IPS-NIHi7 (cell line): Measurements from ENCODE around the gene MRLN.
"Not testable (repeated sequence)": the region's sequence is repeated elsewhere in the genome, so short reads cannot be mapped to it uniquely, and the experiment has no call there.

Experiments
- DNase-seq: peaks from one replicate; pipeline ENCODE4 v3.0.0; 2012; ENCODE audit warnings: mixed read lengths; ENCODE audit errors: extremely low spot score

Gene MRLN

DNA sequence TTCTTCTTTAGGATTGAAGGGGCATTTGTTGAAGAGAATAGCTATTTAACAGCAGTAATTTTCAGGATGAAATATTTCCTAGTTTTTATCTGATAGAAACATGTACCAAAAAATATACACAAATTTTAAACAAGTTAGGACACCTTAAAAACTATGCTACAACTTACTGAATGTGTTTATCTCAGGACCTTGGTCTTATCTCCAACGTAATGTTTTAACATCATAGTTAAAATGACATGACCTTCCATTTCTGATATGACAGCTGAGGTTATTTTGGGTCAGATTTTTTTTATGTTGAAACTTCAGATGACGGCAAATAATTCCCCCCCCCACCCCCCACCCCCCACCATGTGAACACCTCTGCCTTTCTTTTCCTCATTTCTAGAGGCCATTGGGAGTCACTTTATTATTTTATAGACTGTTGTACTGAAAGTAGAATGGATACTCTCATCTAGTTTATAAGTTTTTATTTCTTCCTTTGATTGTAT is 8.0 kb downstream of the MRLN start:
- no peak for DNase-seq

GRCh38 chr10:59744762-59745161 is 8.5 kb downstream of the MRLN start:
- DNase-seq: not testable (repeated sequence)

- DNase-seq: not testable (repeated sequence)
Measured at GRCh38 chr10:59744156-59744555, 9.1 kb downstream of the MRLN start.

DNA sequence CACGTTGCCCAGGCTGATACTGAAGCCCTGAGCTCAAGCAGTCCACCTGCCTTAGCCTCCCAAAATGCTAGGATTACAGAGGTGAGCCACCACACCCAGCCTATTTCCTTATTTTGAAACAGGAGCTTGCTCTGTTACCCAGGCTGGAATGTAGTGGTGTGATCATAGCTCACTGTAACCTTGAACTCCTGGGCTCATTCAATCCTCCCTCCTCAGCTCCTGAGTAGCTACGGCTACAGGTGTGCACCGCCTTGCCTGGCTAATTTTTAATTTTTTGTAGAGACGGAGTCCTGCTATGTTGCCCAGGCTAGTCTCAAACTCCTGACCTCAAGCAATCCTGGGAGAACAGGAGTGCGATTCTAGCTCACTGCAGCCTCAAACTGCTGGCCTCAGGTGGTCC is 11.7 kb downstream of the MRLN start:
- DNase-seq: no peak

DNA sequence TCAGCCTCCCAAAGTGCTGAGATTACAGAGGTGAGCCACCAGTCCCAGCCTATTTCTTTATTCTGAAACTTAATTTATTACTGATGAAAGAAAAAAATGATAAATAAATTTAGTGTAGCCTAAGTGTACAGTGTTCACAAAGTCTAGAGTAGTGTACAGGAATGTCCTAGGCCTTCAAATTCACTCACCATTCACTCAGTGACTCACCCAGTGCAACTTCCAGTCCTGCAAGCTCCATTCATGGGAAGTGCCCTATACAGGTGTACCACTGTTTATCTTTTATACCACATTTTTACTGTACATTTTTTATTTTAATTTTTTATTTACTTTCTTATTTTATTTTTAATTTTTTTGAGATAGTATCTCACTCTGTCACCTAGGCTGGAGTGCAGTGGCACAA is 12.2 kb downstream of the MRLN start:
- DNase-seq: no peak

DNA sequence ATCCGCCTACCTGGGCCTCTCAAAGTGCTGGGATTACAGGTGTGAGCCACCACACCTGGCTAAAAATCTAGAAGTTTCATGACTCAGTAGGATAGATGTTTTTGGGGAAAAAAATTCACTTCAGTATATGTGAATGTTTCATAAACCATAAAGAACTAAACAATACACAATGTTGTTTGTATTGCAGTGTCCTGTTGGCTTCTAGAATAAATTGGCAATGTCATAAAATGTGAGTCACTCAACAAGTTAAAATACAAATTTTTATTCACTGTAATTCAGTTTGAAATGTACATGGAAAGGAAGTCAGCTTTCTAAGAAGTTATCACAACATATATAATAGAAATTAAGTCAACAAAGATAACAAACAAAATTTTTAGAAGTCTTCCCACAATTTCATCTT is 16.5 kb downstream of the MRLN start:
- no peak for DNase-seq

GRCh38 chr10:59735296-59735695 is 18.0 kb downstream of the MRLN start:
- no peak for DNase-seq

DNA sequence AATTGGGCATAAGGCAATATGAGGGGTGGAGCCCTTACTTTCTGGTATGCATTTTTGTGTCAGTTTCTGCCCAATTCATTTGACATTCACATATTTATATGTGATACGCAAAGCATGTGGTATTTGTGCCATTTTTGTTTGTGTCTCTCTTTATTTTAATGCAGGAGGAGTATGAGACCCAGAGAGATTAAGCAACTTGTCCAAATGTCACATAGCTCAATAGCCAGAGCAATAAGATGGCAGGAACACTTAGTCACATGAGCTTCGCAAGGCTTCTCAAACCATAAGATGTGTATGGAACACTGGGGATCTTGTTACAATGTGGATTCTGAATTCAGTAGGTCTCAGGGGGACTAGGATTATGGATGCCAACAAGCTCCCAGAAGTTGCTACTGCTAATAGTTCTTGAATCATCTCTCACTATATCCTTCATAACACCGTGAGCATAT is 19.2 kb downstream of the MRLN start:
- DNase-seq: no peak

- not testable (repeated sequence) for DNase-seq
Measured at GRCh38 chr10:59733321-59734013, 19.8 kb downstream of the MRLN start.

DNA sequence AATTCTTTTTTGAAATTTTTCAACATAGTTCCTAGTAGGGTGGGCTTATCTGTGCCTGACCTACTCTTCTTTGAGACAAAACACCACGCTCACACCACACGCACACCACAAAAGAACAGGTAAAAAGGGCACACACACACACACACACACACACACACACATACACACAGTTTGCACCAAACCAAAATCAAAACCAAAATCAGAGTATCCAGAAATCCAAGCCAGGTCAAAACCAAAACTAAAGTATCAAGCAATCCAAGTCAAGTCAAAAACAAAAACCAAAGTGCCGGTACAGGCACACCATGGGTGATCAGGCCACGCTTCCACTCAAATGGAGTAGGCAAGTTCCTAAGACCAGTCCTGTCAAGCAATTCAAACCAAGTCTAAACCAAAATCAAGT is 20.4 kb downstream of the MRLN start:
- not testable (repeated sequence) for DNase-seq

DNA sequence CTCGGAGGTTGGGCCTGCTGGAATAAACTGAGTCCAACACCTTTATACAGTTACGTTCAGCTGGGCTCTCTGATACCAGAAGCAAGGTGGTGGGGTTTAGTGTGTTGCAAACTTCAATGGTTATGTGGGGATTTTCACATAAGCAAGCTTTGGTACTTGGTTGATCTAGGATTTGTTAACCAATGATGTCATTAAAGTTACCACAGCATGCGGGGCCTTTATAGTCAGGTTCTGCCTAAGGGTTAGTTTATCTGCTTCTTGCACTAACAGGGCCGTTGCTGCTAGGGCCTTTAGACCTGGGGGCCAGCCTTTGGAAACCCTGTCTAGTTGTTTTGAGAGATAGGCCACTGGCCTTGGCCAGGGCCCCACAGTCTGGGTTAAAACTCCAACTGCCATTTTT is 24.1 kb downstream of the MRLN start:
- not testable (repeated sequence) for DNase-seq

DNA sequence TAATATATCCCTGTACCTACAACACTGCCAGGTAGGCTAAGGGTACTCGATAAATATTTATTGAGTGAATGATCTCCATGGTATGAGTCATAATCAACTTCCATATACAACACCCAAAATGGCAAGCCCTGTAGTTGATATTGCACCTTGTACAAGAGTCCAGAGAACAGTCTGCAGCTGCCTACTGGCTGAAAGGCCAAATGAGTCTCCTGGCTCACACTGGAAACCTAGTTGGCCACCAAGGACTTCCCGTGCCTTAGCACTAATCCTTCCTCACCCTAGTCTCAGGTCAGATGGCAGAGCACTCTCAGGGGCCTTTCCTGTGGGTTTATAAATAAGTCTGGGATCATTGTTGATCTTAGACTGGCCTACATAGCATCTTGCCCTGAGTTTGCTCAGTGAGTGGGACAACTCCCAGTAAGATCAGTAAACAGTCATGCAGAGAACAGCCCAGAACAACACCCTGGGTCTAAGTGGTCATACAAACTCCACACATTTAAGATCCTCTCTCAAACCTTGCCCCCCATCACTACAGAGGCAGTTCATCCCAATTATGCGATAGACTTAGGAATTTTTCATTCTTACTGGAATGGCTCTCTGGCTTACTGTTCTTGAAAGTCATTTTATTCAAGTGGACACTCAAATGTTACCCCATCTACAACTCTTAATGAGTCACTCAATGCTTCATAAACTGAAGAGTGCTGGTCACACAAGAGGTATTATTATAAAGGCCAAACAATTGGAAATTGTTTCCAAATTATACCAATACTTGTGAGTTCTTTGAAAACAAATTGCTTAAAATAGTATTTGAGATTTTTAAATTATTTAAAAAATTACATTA is 28.9 kb downstream of the MRLN start:
- no peak for DNase-seq

DNA sequence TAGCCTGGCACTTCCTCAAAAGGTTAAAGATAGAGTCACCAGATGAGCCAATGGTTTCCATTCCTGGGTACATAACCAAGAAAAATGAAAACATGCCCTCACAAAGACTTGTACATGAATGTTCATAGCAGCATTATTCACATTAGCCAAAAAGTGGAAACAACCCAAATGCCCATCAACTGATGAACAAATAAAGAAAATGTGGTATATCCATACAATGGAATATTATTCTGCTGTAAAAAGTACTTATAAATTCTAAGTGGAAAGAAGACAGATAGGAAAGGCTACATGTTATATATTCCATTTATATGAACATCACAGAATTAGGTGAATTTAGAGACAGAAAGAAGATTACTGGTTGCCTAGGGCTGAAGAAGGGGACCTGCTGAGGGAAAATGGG is 32.9 kb downstream of the MRLN start:
- no peak for DNase-seq

GRCh38 chr10:59719374-59719773 is 33.9 kb downstream of the MRLN start:
- DNase-seq: no peak

GRCh38 chr10:59718257-59718656 is 35.0 kb downstream of the MRLN start:
- no peak for DNase-seq

GRCh38 chr10:59713196-59713821 is 39.9 kb downstream of the MRLN start:
- DNase-seq: no peak

- DNase-seq: no peak
Measured at GRCh38 chr10:59711871-59712494, 41.3 kb downstream of the MRLN start.

GRCh38 chr10:59709395-59710125 is 43.7 kb downstream of the MRLN start, which contains the start of gene SLC16A9:
TSS of gene SLC16A9 (minus strand) at chr10:59709850. CDS start at chr10:59684291, 25,559 bp downstream.
- peak; percentile 79 for DNase-seq

- peak; percentile 59 for DNase-seq
Measured at GRCh38 chr10:59708816-59709394, 44.4 kb downstream of the MRLN start.

- no peak for DNase-seq
Measured at GRCh38 chr10:59706851-59707797, 46.1 kb downstream of the MRLN start.
